Keratinocyte (primary cell): ENCODE measurements around the gene ETV5. TPM values are rescaled to one million over a fixed set of nuclear protein-coding genes. Genes with fewer than 3 reads are reported as not detected.

ENCODE experiments used
- DNase-seq: peaks from one replicate; pipeline ENCODE4 v3.0.0-alpha.2; 2011; ENCODE audit warnings: low read depth, missing footprints, low spot score
- FAIRE-seq: peaks from 2 replicates; lab custom pipeline; 2011; peaks lifted over from hg19 to GRCh38; lab: Jason Lieb, UNC
- H2AFZ ChIP-seq: 2 replicates; pipeline ENCODE4 v1.6.0; 2012; ENCODE audit warnings: low read length, control low read depth, inconsistent platforms; ENCODE audit not compliant: control insufficient read depth
- H3K27ac ChIP-seq: 2 replicates; pipeline ENCODE4 v1.5.1; 2011; ENCODE audit warnings: low read length; ENCODE audit not compliant: control insufficient read depth, insufficient read depth
- H3K27me3 ChIP-seq: 3 replicates; pipeline ENCODE4 v1.6.0; 2011; ENCODE audit warnings: low read length; ENCODE audit not compliant: control insufficient read depth, insufficient read depth; ENCODE audit errors: extremely low read depth
- H3K36me3 ChIP-seq, 2 experiments: 2 replicates in 1 of 2; 3 replicates in 1 of 2; pipeline ENCODE4 v1.5.1; 2011; ENCODE audit warnings: low read length in 2 of 2, mild to moderate bottlenecking in 1 of 2; ENCODE audit not compliant: control insufficient read depth in 2 of 2, insufficient read depth in 2 of 2; ENCODE audit errors: extremely low read depth in 1 of 2
- H3K4me1 ChIP-seq: 3 replicates; pipeline ENCODE4 v1.5.1; 2011; ENCODE audit warnings: low read length; ENCODE audit not compliant: control insufficient read depth, insufficient read depth; ENCODE audit errors: extremely low read depth
- H3K4me2 ChIP-seq: 3 replicates; pipeline ENCODE4 v1.6.0; 2011; ENCODE audit warnings: low read depth, low read length; ENCODE audit not compliant: control insufficient read depth, insufficient read depth; ENCODE audit errors: extremely low read depth
- H3K4me3 ChIP-seq, 3 experiments: fragments of 200-600 bp in 1 of 3; sonication (generic) in 1 of 3; 2 replicates in 2 of 3; 3 replicates in 1 of 3; pipeline ENCODE4 v1.5.1; 2011 to 2016; ENCODE audit warnings: low read length in 3 of 3, mild to moderate bottlenecking in 3 of 3, control low read depth in 2 of 3, inconsistent platforms in 1 of 3, low read depth in 1 of 3, mixed read lengths in 1 of 3, mixed run types in 1 of 3, moderate library complexity in 1 of 3; ENCODE audit not compliant: control insufficient read depth in 2 of 3, insufficient read depth in 2 of 3; ENCODE audit errors: extremely low read depth in 1 of 3
- H3K79me2 ChIP-seq: 2 replicates; pipeline ENCODE4 v1.6.0; 2012; ENCODE audit warnings: low read length; ENCODE audit not compliant: control insufficient read depth, insufficient read depth
- H3K9ac ChIP-seq: 3 replicates; pipeline ENCODE4 v1.6.0; 2011; ENCODE audit warnings: low read length; ENCODE audit not compliant: control insufficient read depth, insufficient read depth; ENCODE audit errors: extremely low read depth
- H3K9me1 ChIP-seq: 3 replicates; pipeline ENCODE4 v1.6.0; 2011; ENCODE audit warnings: low read length; ENCODE audit not compliant: control insufficient read depth, insufficient read depth; ENCODE audit errors: extremely low read depth
- H3K9me3 ChIP-seq: 2 replicates; pipeline ENCODE4 v1.5.1; 2012; ENCODE audit warnings: low read depth, low read length; ENCODE audit not compliant: control insufficient read depth
- H4K20me1 ChIP-seq: 3 replicates; pipeline ENCODE4 v1.6.0; 2011; ENCODE audit warnings: low read length; ENCODE audit not compliant: control insufficient read depth, insufficient read depth; ENCODE audit errors: extremely low read depth
- CTCF ChIP-seq, 3 experiments: IDR thresholded peaks in 1 of 3; conservative IDR thresholded peaks in 1 of 3; optimal IDR thresholded peaks in 1 of 3; 2 replicates in 2 of 3; 3 replicates in 1 of 3; pipeline versions ENCODE3 to v1.5.1; 2011; ENCODE audit warnings: low read length in 3 of 3, mild to moderate bottlenecking in 3 of 3, moderate library complexity in 2 of 3, control low read depth in 1 of 3, inconsistent platforms in 1 of 3; ENCODE audit not compliant: insufficient read depth in 2 of 3; ENCODE audit errors: extremely low read depth in 1 of 3
- EZH2 ChIP-seq: IDR thresholded peaks from one replicate; pipeline ENCODE4 v1.6.1; 2012; ENCODE audit warnings: inconsistent platforms, mild to moderate bottlenecking, low read length, moderate library complexity
- dilution Hi-C: fragments of 300-500 bp; cut with MboI; formaldehyde crosslinking; loops from one replicate; pipeline ENCODE4 v1.7.0; 2020; ENCODE audit warnings: low sequenced_read_pairs; ENCODE audit not compliant: extremely low pct_ligation_motif_present
- polyA plus RNA-seq, 5 experiments: library from polyadenylated mRNA; depleted of rRNA in 3 of 5; stranded (reverse) in 3 of 5; stranded (forward) in 1 of 5; unstranded in 1 of 5; fragments of >200 nt; gene quantifications; 1 replicate in 1 of 5; 2 replicates in 3 of 5; 3 replicates in 1 of 5; pipeline versions ENCODE4 v1.2.1 to v1.2.3, GENCODE V29; 2011 to 2012; ENCODE audit warnings: missing spikeins in 2 of 5, low read depth in 1 of 5, low replicate concordance in 1 of 5

ETV5 gene
- polyA plus RNA-seq, 1 donor (not counting 4 experiments of a cell fraction or from before 2014, with no cell fraction given) = 28.7 TPM

- no peak for FAIRE-seq
- Histone ChIP-seq H3K9me1 (no peaks in the 10 kb centered on the region), H3K9me3 (no peaks in the 10 kb centered on the region), H3K4me3 (peak overlapping the region; percentile 42 to 85 (median 74)), H3K79me2 (peaks cover 28% of the 10 kb centered on the region), H2AFZ (peak overlapping the region; percentile 83), H3K27ac (peak overlapping the region; percentile 85), H3K4me1 (peaks cover 25% of the 10 kb centered on the region), H3K9ac (peak overlapping the region; percentile 77), H3K36me3 (peaks cover 0 to 3% of the 10 kb centered on the region in 2 experiments), H3K27me3 (no peaks in the 10 kb centered on the region), H4K20me1 (no peaks in the 10 kb centered on the region), H3K4me2 (peak overlapping the region; percentile 97)
- no peak for DNase-seq
- dilution Hi-C loops = no loop called here
- no peak for TF ChIP-seq EZH2
- TF ChIP-seq CTCF (optimal IDR thresholded peaks at IDR 0.05 in 1 of 3, IDR thresholded peaks at IDR 0.05 in 1 of 3, conservative IDR thresholded peaks at IDR 0.05 in 1 of 3; ENCODE audit: extremely low read depth in 1 of 3, insufficient read depth in 2 of 3, low read length in 3 of 3) = no peak
Measured at GRCh38 chr3:186109897-186110803, 1.3 kb upstream of the ETV5 start.

GRCh38 chr3:186108106-186108940 lies 566 bp downstream of the ETV5 start:
- FAIRE-seq (no peak), DNase-seq (no peak)
- H4K20me1 ChIP-seq = no peaks in the 10 kb centered on the region
- peak overlapping the region; percentile 85 for H3K9ac ChIP-seq
- no peaks in the 10 kb centered on the region for H3K27me3 ChIP-seq
- H3K4me1 ChIP-seq = peaks cover 38% of the 10 kb centered on the region
- H3K4me3 ChIP-seq = peak overlapping the region; percentile 83 to 92 (median 91)
- peaks cover 3 to 5% of the 10 kb centered on the region in 2 experiments for H3K36me3 ChIP-seq
- no peaks in the 10 kb centered on the region for H3K9me3 ChIP-seq
- no peak for TF ChIP-seq CTCF (optimal IDR thresholded peaks at IDR 0.05 in 1 of 3, IDR thresholded peaks at IDR 0.05 in 1 of 3, conservative IDR thresholded peaks at IDR 0.05 in 1 of 3; ENCODE audit: extremely low read depth in 1 of 3, insufficient read depth in 2 of 3, low read length in 3 of 3)
- no peak for TF ChIP-seq EZH2
- H3K4me2 ChIP-seq = peak overlapping the region; percentile 98
- H3K27ac ChIP-seq = peak overlapping the region; percentile 80
- H2AFZ ChIP-seq = peak overlapping the region; percentile 63
- dilution Hi-C loops = no loop called here
- H3K9me1 ChIP-seq = no peaks in the 10 kb centered on the region
- H3K79me2 ChIP-seq = peaks cover 28% of the 10 kb centered on the region
